ENCODE data around the gene MATN1.

Gene MATN1

GRCh38 chr1:30728340-30728739 lies 5.0 kb upstream of the MATN1 start:
- no peaks in the 10 kb centered on the region for H3K36me3 ChIP-seq (ENCODE audit: control insufficient read depth, insufficient read depth, low read length)
- H3K27ac ChIP-seq (ENCODE audit: low read depth, low read length): no peak overlapping the region
- H3K4me3 ChIP-seq (ENCODE audit: low read depth, low read length): no peak overlapping the region
- no peak overlapping the region for H3K9ac ChIP-seq (ENCODE audit: low read depth, low read length)
- no peaks in the 10 kb centered on the region for H3K27me3 ChIP-seq (ENCODE audit: control insufficient read depth, insufficient read depth, low read length)
- H3K9me3 ChIP-seq (ENCODE audit: control insufficient read depth, insufficient read depth, low read length): no peaks in the 10 kb centered on the region
- no peaks in the 10 kb centered on the region; the same call in 1 of the 2 replicates for H3K4me1 ChIP-seq (ENCODE audit: control insufficient read depth, insufficient read depth, low read length)

GRCh38 chr1:30727824-30728223 lies 4.4 kb upstream of the MATN1 start:
- Histone ChIP-seq H3K36me3 (ENCODE audit: control insufficient read depth, insufficient read depth, low read length) (no peaks in the 10 kb centered on the region), H3K27ac (ENCODE audit: low read depth, low read length) (no peak overlapping the region), H3K9me3 (ENCODE audit: control insufficient read depth, insufficient read depth, low read length) (no peaks in the 10 kb centered on the region), H3K9ac (ENCODE audit: low read depth, low read length) (no peak overlapping the region), H3K4me3 (ENCODE audit: low read depth, low read length) (no peak overlapping the region), H3K27me3 (ENCODE audit: control insufficient read depth, insufficient read depth, low read length) (no peaks in the 10 kb centered on the region), H3K4me1 (ENCODE audit: control insufficient read depth, insufficient read depth, low read length) (no peaks in the 10 kb centered on the region; the same call in 1 of the 2 replicates)

- Histone ChIP-seq H3K27me3 (ENCODE audit: control insufficient read depth, insufficient read depth, low read length) (no peaks in the 10 kb centered on the region), H3K9me3 (ENCODE audit: control insufficient read depth, insufficient read depth, low read length) (no peaks in the 10 kb centered on the region), H3K4me3 (ENCODE audit: low read depth, low read length) (no peak overlapping the region), H3K27ac (ENCODE audit: low read depth, low read length) (no peak overlapping the region), H3K4me1 (ENCODE audit: control insufficient read depth, insufficient read depth, low read length) (no peaks in the 10 kb centered on the region; the same call in 1 of the 2 replicates), H3K9ac (ENCODE audit: low read depth, low read length) (no peak overlapping the region), H3K36me3 (ENCODE audit: control insufficient read depth, insufficient read depth, low read length) (no peaks in the 10 kb centered on the region)
These were observed 3.6 kb upstream of the MATN1 start for GRCh38 chr1:30726773-30727684.

- Histone ChIP-seq H3K27ac (ENCODE audit: low read depth, low read length) (no peak overlapping the region), H3K4me3 (ENCODE audit: low read depth, low read length) (no peak overlapping the region), H3K9me3 (ENCODE audit: control insufficient read depth, insufficient read depth, low read length) (no peaks in the 10 kb centered on the region), H3K27me3 (ENCODE audit: control insufficient read depth, insufficient read depth, low read length) (no peaks in the 10 kb centered on the region), H3K36me3 (ENCODE audit: control insufficient read depth, insufficient read depth, low read length) (no peaks in the 10 kb centered on the region), H3K4me1 (ENCODE audit: control insufficient read depth, insufficient read depth, low read length) (no peaks in the 10 kb centered on the region; the same call in 1 of the 2 replicates), H3K9ac (ENCODE audit: low read depth, low read length) (no peak overlapping the region)
These were observed 2.9 kb upstream of the MATN1 start for GRCh38 chr1:30726236-30726635.

- Histone ChIP-seq H3K27ac (ENCODE audit: low read depth, low read length) (no peak overlapping the region), H3K9ac (ENCODE audit: low read depth, low read length) (no peak overlapping the region), H3K27me3 (ENCODE audit: control insufficient read depth, insufficient read depth, low read length) (no peaks in the 10 kb centered on the region), H3K36me3 (ENCODE audit: control insufficient read depth, insufficient read depth, low read length) (no peaks in the 10 kb centered on the region), H3K9me3 (ENCODE audit: control insufficient read depth, insufficient read depth, low read length) (no peaks in the 10 kb centered on the region), H3K4me3 (ENCODE audit: low read depth, low read length) (no peak overlapping the region), H3K4me1 (ENCODE audit: control insufficient read depth, insufficient read depth, low read length) (no peaks in the 10 kb centered on the region; the same call in 1 of the 2 replicates)
These were observed 2.2 kb upstream of the MATN1 start for GRCh38 chr1:30725450-30726095.

GRCh38 chr1:30724655-30725421 lies 1.5 kb upstream of the MATN1 start:
- no peaks in the 10 kb centered on the region; the same call in 1 of the 2 replicates for H3K4me1 ChIP-seq (ENCODE audit: control insufficient read depth, insufficient read depth, low read length)
- no peak overlapping the region for H3K9ac ChIP-seq (ENCODE audit: low read depth, low read length)
- H3K4me3 ChIP-seq (ENCODE audit: low read depth, low read length): no peak overlapping the region
- H3K27me3 ChIP-seq (ENCODE audit: control insufficient read depth, insufficient read depth, low read length): no peaks in the 10 kb centered on the region
- no peak overlapping the region for H3K27ac ChIP-seq (ENCODE audit: low read depth, low read length)
- H3K36me3 ChIP-seq (ENCODE audit: control insufficient read depth, insufficient read depth, low read length): no peaks in the 10 kb centered on the region
- H3K9me3 ChIP-seq (ENCODE audit: control insufficient read depth, insufficient read depth, low read length): no peaks in the 10 kb centered on the region

GRCh38 chr1:30724175-30724574 lies 790 bp upstream of the MATN1 start:
- no peaks in the 10 kb centered on the region for H3K36me3 ChIP-seq (ENCODE audit: control insufficient read depth, insufficient read depth, low read length)

GRCh38 chr1:30721812-30722537 lies 1.4 kb downstream of the MATN1 start:
- no peaks in the 10 kb centered on the region for H3K9me3 ChIP-seq (ENCODE audit: control insufficient read depth, insufficient read depth, low read length)
- no peak overlapping the region for H3K4me3 ChIP-seq (ENCODE audit: low read depth, low read length)
- H3K27me3 ChIP-seq (ENCODE audit: control insufficient read depth, insufficient read depth, low read length): no peaks in the 10 kb centered on the region
- no peaks in the 10 kb centered on the region; the same call in 1 of the 2 replicates for H3K4me1 ChIP-seq (ENCODE audit: control insufficient read depth, insufficient read depth, low read length)
- no peak overlapping the region for H3K27ac ChIP-seq (ENCODE audit: low read depth, low read length)
- no peak overlapping the region for H3K9ac ChIP-seq (ENCODE audit: low read depth, low read length)
- no peaks in the 10 kb centered on the region for H3K36me3 ChIP-seq (ENCODE audit: control insufficient read depth, insufficient read depth, low read length)

More at GRCh38 chr1:30724175-30724574, 790 bp upstream of the MATN1 start:
- H3K9ac ChIP-seq (ENCODE audit: low read depth, low read length): no peak overlapping the region
- H3K4me1 ChIP-seq (ENCODE audit: control insufficient read depth, insufficient read depth, low read length): no peaks in the 10 kb centered on the region; the same call in 1 of the 2 replicates
- no peak overlapping the region for H3K4me3 ChIP-seq (ENCODE audit: low read depth, low read length)
- H3K27me3 ChIP-seq (ENCODE audit: control insufficient read depth, insufficient read depth, low read length): no peaks in the 10 kb centered on the region
- H3K27ac ChIP-seq (ENCODE audit: low read depth, low read length): no peak overlapping the region
- H3K9me3 ChIP-seq (ENCODE audit: control insufficient read depth, insufficient read depth, low read length): no peaks in the 10 kb centered on the region

GRCh38 chr1:30721341-30721793 lies 2.0 kb downstream of the MATN1 start:
- no peaks in the 10 kb centered on the region for H3K27me3 ChIP-seq (ENCODE audit: control insufficient read depth, insufficient read depth, low read length)
- H3K4me3 ChIP-seq (ENCODE audit: low read depth, low read length): no peak overlapping the region
- no peaks in the 10 kb centered on the region for H3K9me3 ChIP-seq (ENCODE audit: control insufficient read depth, insufficient read depth, low read length)
- H3K36me3 ChIP-seq (ENCODE audit: control insufficient read depth, insufficient read depth, low read length): no peaks in the 10 kb centered on the region
- H3K9ac ChIP-seq (ENCODE audit: low read depth, low read length): no peak overlapping the region
- no peak overlapping the region for H3K27ac ChIP-seq (ENCODE audit: low read depth, low read length)
- no peaks in the 10 kb centered on the region; the same call in 1 of the 2 replicates for H3K4me1 ChIP-seq (ENCODE audit: control insufficient read depth, insufficient read depth, low read length)
